NCI-H82 treated with DMSO at 0.1 percent for 48 hours (cell line): Measurements from ENCODE around the gene NOP53.
"Not testable (repeated sequence)": the region's sequence is repeated elsewhere in the genome, so short reads cannot be mapped to it uniquely, and the experiment has no call there.

ENCODE experiments used
- DNase-seq: peaks from one replicate; lab custom pipeline; 2025; ENCODE audit not compliant: unreplicated experiment; lab: John Stamatoyannopoulos, UW

The NOP53 gene

DNA sequence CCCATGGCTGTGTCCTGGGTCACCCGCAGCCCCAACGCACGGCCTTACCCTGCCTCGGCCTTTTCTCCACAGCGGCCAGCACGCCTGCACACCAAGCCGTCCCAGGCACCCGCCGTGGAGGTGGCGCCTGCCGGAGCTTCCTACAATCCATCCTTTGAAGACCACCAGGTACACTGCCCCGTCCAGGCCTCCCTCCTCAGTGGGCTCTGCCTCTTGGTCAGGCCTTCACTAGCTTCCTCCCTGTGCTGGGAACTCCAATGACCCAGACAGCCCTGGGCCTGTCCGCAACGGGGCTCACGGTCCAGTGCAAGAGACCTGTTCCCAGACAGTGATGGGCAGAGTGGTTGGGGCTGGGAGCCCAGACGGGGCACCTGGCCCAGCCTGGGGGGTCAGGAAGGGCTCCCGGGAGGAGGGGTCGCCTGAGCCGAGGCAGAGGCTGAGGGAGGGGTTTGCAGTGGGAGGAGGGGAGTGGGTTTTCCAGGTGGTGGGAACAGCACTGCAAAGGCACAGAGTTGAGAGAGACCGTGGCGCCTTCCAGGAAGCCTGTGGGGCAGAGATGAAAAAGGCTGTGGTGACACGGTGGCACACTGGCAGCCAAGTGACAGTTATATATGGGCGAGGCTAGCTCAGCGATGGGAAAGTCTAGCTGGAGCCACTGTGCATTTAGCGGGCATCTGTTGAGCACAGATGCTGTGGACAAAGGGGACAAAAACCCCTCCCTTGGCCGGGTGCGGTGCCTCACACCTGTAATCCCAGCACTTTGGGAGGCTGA, 7.3 kb downstream of the NOP53 start:
- no peak for DNase-seq

- DNase-seq, result no peak
Observed at GRCh38 chr19:47754206-47755064, 9.1 kb downstream of the NOP53 start.

- no peak for DNase-seq
Observed at GRCh38 chr19:47755065-47755761, 9.9 kb downstream of the NOP53 start.

GRCh38 chr19:47755762-47756626, 10.6 kb downstream of the NOP53 start:
- no peak for DNase-seq

DNA sequence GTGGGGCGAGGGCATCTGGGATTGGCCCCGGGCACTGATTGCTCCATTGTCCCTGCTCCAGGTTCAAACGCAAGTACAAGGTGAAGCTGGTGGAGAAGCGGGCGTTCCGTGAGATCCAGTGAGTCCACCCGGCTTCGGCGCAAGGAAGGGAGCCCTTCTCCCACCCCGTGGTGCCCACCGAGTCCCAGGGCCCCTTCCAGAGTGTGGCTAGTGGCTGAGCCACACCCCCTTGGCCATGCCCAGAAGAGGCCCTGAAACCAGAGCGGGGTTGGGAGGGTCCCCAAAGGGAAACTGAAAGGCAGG, 11.2 kb downstream of the NOP53 start:
- DNase-seq, result no peak

GRCh38 chr19:47756953-47757608, 11.7 kb downstream of the NOP53 start:
- no peak for DNase-seq

GRCh38 chr19:47757617-47758442, 12.5 kb downstream of the NOP53 start:
- DNase-seq, result no peak

DNA sequence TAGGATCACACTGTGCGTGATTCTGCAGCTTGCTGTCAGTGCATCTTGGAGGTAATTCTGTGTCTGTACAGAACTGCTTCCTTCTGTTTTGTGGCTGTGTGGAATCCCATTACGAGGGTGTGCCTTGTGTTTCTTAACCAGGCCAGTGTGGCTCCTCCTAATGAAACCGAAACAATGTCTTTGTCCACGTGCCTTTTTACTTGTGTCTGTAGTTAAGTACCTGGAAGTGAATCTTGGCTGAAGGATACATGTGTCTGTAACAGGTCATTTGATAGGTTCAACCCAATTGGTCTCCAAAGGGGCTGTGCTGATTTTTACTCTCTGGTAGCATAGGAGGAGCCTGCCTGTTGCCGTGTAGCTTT, 13.1 kb downstream of the NOP53 start:
- no peak for DNase-seq

DNA sequence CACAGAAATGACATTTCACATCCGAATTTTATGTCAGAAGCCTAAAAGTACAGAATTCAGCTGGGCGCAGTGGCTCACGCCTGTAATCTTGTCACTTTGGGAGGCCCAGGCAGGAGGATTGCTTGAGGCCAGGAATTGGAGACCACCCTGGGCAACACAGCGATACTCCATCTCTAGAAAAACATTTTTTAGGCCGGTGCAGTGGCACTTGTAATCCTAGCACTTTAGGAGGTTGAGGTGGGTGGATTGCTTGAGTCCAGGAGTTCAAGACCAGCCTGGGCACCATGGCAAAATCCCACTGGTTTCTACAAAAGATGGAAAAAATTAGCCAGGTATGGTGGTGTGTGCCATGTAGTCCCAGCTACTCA, 15.3 kb downstream of the NOP53 start:
- DNase-seq, result no peak

DNA sequence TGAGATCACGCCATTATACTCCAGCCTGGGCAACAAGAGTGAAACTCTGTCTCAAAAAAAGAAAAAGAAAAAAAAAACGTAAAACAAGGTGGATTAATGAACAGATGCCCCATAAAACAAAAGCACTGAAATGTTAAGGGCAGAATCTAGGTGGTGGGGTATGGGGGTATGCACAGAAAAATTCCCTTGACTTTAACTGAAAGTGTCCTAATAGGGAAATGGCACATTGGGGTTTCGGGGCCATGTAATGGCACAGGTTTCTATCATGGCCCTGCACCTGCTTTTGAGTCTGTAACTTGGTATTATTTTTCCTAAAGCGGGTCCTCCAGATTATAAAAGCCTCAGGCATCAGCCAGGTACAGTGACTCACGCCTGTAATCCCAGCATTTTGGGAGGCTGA, 16.2 kb downstream of the NOP53 start:
- DNase-seq, result no peak

DNA sequence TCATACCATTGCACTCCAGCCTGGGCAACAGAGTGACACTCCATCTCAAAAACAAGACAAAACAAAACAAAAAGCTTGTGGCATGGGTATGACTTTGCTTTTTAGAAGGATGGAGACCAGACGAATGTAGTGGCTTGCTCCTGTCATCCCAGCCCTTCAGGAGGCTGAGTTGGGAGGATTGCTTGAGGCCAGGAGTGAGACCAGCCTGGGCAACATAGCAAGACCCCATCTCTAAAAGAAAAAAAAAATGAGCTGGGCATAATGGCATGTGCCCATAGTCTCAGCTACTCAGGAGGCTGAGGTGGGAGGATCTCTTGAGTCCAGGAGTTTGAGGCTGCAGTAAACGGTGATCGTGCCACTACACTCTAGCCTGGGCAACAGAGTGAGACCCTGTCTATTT, 16.8 kb downstream of the NOP53 start:
- DNase-seq, result no peak

DNA sequence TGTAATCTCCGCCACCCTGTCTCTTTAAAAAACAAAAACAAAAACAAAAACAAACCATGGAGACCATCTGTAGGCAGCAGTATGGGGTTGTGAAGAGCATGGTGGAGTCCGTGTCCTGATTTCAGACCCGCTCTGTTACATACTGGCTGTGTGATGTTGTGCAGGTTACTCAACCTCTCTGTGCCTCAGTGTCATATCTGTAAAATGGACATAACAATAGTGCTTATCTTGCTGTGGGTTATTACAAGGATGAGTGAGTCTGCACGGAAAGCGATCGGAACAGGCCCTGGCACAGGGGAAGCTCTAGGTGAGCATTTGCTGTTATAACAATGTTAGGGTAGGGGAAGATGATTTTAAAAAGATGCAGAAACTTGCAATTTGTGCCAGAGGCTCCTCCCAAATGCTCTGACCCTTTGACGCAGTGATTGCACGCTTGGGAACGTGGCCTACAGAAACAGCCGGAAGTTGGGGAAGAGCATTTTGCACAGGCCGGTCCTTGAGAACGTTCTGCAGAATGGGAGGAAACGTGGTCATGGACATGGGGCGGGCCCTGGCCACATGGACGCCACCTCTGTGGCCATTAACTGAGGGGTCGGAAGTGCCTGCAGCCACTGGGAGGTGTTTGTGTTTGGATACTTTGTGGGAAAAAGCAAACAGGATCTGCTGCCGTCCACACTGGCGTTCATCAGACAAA, 17.4 kb downstream of the NOP53 start:
- no peak for DNase-seq

DNA sequence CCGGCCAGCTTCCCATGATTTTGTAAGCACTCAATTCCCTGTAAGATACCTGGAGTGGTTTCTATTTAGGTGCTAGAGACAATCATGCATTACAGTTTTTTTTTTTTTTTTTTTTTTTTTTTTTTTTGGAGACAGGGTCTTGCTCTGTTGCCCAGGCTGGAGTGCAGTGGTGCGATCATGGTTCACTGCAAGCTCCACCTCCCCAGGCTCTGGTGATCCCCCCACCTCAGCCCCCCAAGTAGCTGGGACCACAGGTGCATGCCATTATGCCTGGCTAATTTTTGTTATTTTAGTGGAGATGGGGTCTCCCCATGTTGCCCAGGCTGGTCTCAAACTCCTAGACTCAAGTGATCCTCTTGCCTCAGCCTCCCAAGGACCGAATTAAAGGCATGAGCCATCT, 19.4 kb downstream of the NOP53 start:
- not testable (repeated sequence) for DNase-seq

DNA sequence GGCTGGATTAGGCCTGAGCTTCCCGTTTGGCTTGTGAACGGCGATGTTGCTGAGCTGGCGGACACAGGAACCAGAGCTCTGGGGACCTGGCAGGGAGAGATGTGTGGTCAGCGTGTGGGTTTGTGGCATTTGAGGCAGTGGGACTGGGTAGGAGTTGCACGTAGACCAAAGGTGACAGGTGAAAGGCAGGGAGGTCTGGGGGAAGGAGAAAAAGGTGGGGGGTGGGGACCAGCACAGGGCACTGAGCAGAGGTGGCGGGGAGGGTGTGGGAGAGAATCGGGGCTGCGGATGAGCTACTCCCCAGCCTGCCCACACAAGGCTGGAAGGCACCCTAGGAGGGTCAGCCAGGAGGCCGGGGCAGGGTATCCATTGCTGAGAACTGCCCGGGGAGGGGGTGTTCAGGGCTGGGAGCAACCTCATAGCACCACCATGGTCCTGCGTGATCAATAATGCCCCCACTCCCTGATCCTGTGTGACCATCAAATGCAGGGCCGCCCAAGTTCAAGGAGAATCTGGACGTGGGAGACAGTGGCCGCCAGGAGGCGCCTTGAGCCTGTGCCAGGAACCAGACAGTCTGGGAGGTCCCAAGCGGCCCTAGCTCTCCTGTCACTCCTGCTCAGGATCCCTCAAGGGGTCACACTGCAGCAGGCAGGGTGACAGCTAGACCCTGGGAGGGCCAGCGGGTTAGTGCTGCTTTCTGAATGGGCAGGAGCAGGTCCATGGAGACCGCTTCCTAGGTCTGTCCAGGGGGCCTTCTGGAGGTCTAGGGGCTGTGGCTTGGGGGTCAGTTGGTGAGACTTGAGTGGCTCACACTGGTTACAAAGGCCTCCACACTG, 20.4 kb downstream of the NOP53 start:
- peak; percentile 54 for DNase-seq

DNA sequence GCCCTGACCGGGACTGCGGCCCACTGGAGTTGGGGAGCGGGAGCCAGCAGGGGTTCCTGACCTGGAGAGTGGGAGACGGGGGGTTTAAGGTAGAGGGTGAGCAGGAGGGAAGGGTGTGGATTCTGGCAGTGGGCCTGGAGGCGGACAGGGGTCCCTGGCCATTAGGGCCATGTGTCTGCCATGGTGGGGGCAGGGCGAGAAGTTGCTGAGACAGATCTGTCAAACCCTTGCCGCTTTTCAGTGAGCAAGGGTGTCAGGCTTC, 20.9 kb downstream of the NOP53 start:
- DNase-seq, result no peak

GRCh38 chr19:47766670-47767069, 21.3 kb downstream of the NOP53 start:
- DNase-seq, result no peak

DNA sequence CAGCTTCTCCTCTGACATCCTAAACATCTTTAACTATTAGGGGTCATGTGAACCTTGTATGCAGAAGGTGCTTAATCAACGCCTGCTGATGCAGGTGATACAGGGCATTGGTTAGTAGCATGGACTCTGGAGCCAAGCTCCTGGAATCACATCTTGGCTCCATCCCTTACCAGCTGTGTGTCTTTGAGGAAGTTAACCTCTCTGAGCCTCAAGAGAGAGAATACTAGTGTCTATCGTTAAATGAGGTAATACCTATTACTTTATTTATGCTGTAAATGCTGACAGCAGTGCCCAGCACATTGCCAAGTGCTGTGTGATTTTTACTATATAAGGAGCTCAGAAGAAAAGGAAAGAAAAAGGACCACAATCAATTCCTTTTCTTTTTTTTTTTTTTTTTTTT, 22.0 kb downstream of the NOP53 start:
- DNase-seq, result no peak

- no peak for DNase-seq
Observed at GRCh38 chr19:47768604-47769003, 23.3 kb downstream of the NOP53 start.

GRCh38 chr19:47769534-47769933, 24.2 kb downstream of the NOP53 start:
- DNase-seq, result no peak
